Panc1 (cell line): Measurements from ENCODE around the gene BLNK.

ENCODE experiments used
- POLR2AphosphoS5 ChIP-seq: IDR thresholded peaks from 2 replicates; pipeline ENCODE4 v1.6.1; 2012; ENCODE audit warnings: mild to moderate bottlenecking, low read depth, low read length, moderate library complexity
- REST ChIP-seq, 2 experiments: IDR thresholded peaks; 2 replicates each; pipeline ENCODE4 v1.6.1; 2011 to 2012; ENCODE audit warnings: low read depth in 2 of 2, control low read depth in 1 of 2, low read length in 1 of 2, mild to moderate bottlenecking in 1 of 2, moderate library complexity in 1 of 2; ENCODE audit not compliant: insufficient read depth in 1 of 2
- SIN3A ChIP-seq: IDR thresholded peaks from 2 replicates; pipeline ENCODE4 v1.6.1; 2012; ENCODE audit warnings: low read depth, mild to moderate bottlenecking, low read length, moderate library complexity, borderline replicate concordance; ENCODE audit not compliant: insufficient read depth

- TF ChIP-seq SIN3A (no peak), REST (IDR thresholded peaks at IDR 0.05; ENCODE audit: insufficient read depth in 1 of 2, low read depth in 2 of 2, low read length in 1 of 2) (no peak), POLR2AphosphoS5 (no peak)
Observed at GRCh38 chr10:96281444-96282029, 10.2 kb upstream of the BLNK start.
